Mesenchymal stem cell (in vitro differentiated cells and primary cell): ENCODE results near the gene RIOK3.

ENCODE experiments used
- DNase-seq: peaks from one replicate; pipeline ENCODE4 v3.0.0-alpha.2; 2013
- H2AFZ ChIP-seq: one replicate; pipeline ENCODE4 v1.6.1; 2013; ENCODE audit warnings: low read depth, mild to moderate bottlenecking, control low read depth, inconsistent platforms, low read length, moderate library complexity
- H2AK5ac ChIP-seq: 2 replicates; pipeline ENCODE4 v1.6.1; 2013; ENCODE audit warnings: low read length, moderate library complexity, mild to moderate bottlenecking, inconsistent platforms; ENCODE audit not compliant: severe bottlenecking
- H2BK120ac ChIP-seq: one replicate; pipeline ENCODE4 v1.6.1; 2013; ENCODE audit warnings: low read depth, mild to moderate bottlenecking, inconsistent platforms, low read length, moderate library complexity
- H2BK12ac ChIP-seq, 2 experiments: one replicate each; pipeline ENCODE4 v1.6.1; 2013; ENCODE audit warnings: inconsistent platforms in 2 of 2, low read length in 2 of 2, mild to moderate bottlenecking in 2 of 2, moderate library complexity in 2 of 2, control low read depth in 1 of 2
- H2BK15ac ChIP-seq: one replicate; pipeline ENCODE4 v1.6.1; 2013; ENCODE audit warnings: mild to moderate bottlenecking, low read depth, inconsistent platforms; ENCODE audit not compliant: poor library complexity, severe bottlenecking
- H2BK5ac ChIP-seq: 2 replicates; pipeline ENCODE4 v1.6.1; 2013; ENCODE audit warnings: low read depth, mild to moderate bottlenecking, low read length, control low read depth, inconsistent platforms; ENCODE audit not compliant: poor library complexity, severe bottlenecking
- H3K14ac ChIP-seq, 2 experiments: one replicate each; pipeline ENCODE4 v1.6.1; 2013; ENCODE audit warnings: inconsistent platforms in 2 of 2, low read length in 2 of 2, control low read depth in 1 of 2, mild to moderate bottlenecking in 1 of 2, moderate library complexity in 1 of 2
- H3K18ac ChIP-seq, 2 experiments: one replicate each; pipeline ENCODE4 v1.6.1; 2013; ENCODE audit warnings: inconsistent platforms in 2 of 2, low read length in 2 of 2, control low read depth in 1 of 2, low read depth in 1 of 2, mild to moderate bottlenecking in 1 of 2
- H3K23ac ChIP-seq, 2 experiments: one replicate each; pipeline ENCODE4 v1.6.1; 2013; ENCODE audit warnings: inconsistent platforms in 2 of 2, low read length in 2 of 2, mild to moderate bottlenecking in 2 of 2, moderate library complexity in 2 of 2, control low read depth in 1 of 2
- H3K27ac ChIP-seq: 2 replicates; pipeline ENCODE4 v1.5.1; 2013; ENCODE audit warnings: mild to moderate bottlenecking, moderate library complexity, low read length, control low read depth, inconsistent platforms; ENCODE audit not compliant: poor library complexity, severe bottlenecking
- H3K27me3 ChIP-seq, 2 experiments: 2 replicates each; pipeline versions ENCODE4 v1.6.1 to v1.7.0; 2013; ENCODE audit warnings: low read length in 2 of 2, mild to moderate bottlenecking in 2 of 2, moderate library complexity in 2 of 2, control low read depth in 1 of 2, inconsistent platforms in 1 of 2; ENCODE audit not compliant: control insufficient read depth in 1 of 2, insufficient read depth in 1 of 2
- H3K36me3 ChIP-seq, 2 experiments: 2 replicates each; pipeline versions ENCODE4 v1.6.1 to v1.7.0; 2013; ENCODE audit warnings: low read length in 2 of 2, control low read depth in 1 of 2, inconsistent platforms in 1 of 2, low read depth in 1 of 2, mild to moderate bottlenecking in 1 of 2; ENCODE audit not compliant: insufficient read depth in 2 of 2, control insufficient read depth in 1 of 2
- H3K4ac ChIP-seq, 2 experiments: one replicate each; pipeline ENCODE4 v1.6.1; 2013; ENCODE audit warnings: inconsistent platforms in 2 of 2, low read length in 2 of 2, mild to moderate bottlenecking in 2 of 2, moderate library complexity in 2 of 2, control low read depth in 1 of 2, low read depth in 1 of 2
- H3K4me1 ChIP-seq: 2 replicates; pipeline ENCODE4 v1.6.1; 2013; ENCODE audit warnings: low read depth, low read length, control low read depth; ENCODE audit not compliant: control insufficient read depth, insufficient read depth
- H3K4me2 ChIP-seq: 2 replicates; pipeline ENCODE4 v1.6.1; 2013; ENCODE audit warnings: low read length, mild to moderate bottlenecking, inconsistent platforms; ENCODE audit not compliant: poor library complexity, severe bottlenecking
- H3K4me3 ChIP-seq, 2 experiments: 2 replicates each; pipeline versions ENCODE4 v1.5.1 to v1.7.0; 2013; ENCODE audit warnings: low read length in 2 of 2, mild to moderate bottlenecking in 2 of 2, control low read depth in 1 of 2, low read depth in 1 of 2; ENCODE audit not compliant: insufficient read depth in 1 of 2
- H3K79me1 ChIP-seq: replicated peaks from 2 replicates; pipeline ENCODE4 v1.6.1; 2013; ENCODE audit warnings: mild to moderate bottlenecking, control low read depth, low read length, inconsistent platforms; ENCODE audit not compliant: poor library complexity, severe bottlenecking
- H3K9ac ChIP-seq: 2 replicates; pipeline ENCODE4 v1.7.0; 2013; ENCODE audit warnings: mild to moderate bottlenecking, low read length, moderate library complexity
- H3K9me3 ChIP-seq: 2 replicates; pipeline ENCODE4 v1.7.0; 2013; ENCODE audit warnings: mild to moderate bottlenecking, low read length; ENCODE audit not compliant: control insufficient read depth
- H4K8ac ChIP-seq: one replicate; pipeline ENCODE4 v1.6.1; 2013; ENCODE audit warnings: inconsistent platforms, mild to moderate bottlenecking, low read length, moderate library complexity
- H4K91ac ChIP-seq: one replicate; pipeline ENCODE4 v1.6.1; 2013; ENCODE audit warnings: mild to moderate bottlenecking, low read length, inconsistent platforms
- WGBS: methylation state at CpG from one replicate; pipeline ENCODE4 v1.1.7; 2013; ENCODE audit warnings: mixed read lengths; 5-methylcytosine and 5-hydroxymethylcytosine counted together

Gene RIOK3

GRCh38 chr18:23502516-23503037 is 49.5 kb downstream of the RIOK3 start:
- no peaks in the 10 kb centered on the region for H3K9me3 ChIP-seq
- H3K27ac ChIP-seq, result peak overlapping the region; percentile 20
- H2BK12ac ChIP-seq, result no peak overlapping the region
- H3K14ac ChIP-seq, result no peak overlapping the region
- peak overlapping the region; percentile 90 for H3K4me2 ChIP-seq
- H3K36me3 ChIP-seq, result peaks cover 0 to 20% of the 10 kb centered on the region in 2 experiments
- no peak for DNase-seq
- no peak overlapping the region for H2BK15ac ChIP-seq
- peak overlapping the region; percentile 59 for H2BK5ac ChIP-seq
- peak overlapping the region; percentile 85 for H2AFZ ChIP-seq
- H3K9ac ChIP-seq, result peak overlapping the region; percentile 93
- WGBS, result 36% methylated on average over 6 of the region's 6 CpGs
- H3K27me3 ChIP-seq, result no peaks in the 10 kb centered on the region
- peak overlapping the region; percentile 52 to 95 for H3K18ac ChIP-seq
- H3K79me1 ChIP-seq, result peaks cover 20% of the 10 kb centered on the region
- peak overlapping the region; percentile 75 to 89 for H3K4me3 ChIP-seq
- H2BK120ac ChIP-seq, result no peak overlapping the region
- H2AK5ac ChIP-seq, result no peak overlapping the region
- peaks cover 3% of the 10 kb centered on the region for H3K4me1 ChIP-seq
- H4K91ac ChIP-seq, result peak overlapping the region; percentile 2
- peak overlapping the region in 1 of 2 experiments; percentile 76 for H3K4ac ChIP-seq
- peak overlapping the region; percentile 89 for H4K8ac ChIP-seq
- no peak overlapping the region for H3K23ac ChIP-seq

GRCh38 chr18:23503038-23503962 is 50.2 kb downstream of the RIOK3 start, which contains the start of gene RMC1:
Gene RMC1 (plus strand): TSS chr18:23503511. CDS start chr18:23503619, 108 bp downstream.
- Histone ChIP-seq H3K36me3 (peaks cover 4 to 28% of the 10 kb centered on the region in 2 experiments), H3K79me1 (peaks cover 25% of the 10 kb centered on the region), H3K9me3 (no peaks in the 10 kb centered on the region), H2BK12ac (peak within 1 kb of the TSS in 1 of 2 experiments; percentile 37), H3K18ac (peak within 1 kb of the TSS; percentile 64 to 95), H4K8ac (peak within 1 kb of the TSS; percentile 89), H2AFZ (peak within 1 kb of the TSS; percentile 98), H3K9ac (peak within 1 kb of the TSS; percentile 93), H2BK15ac (no peak within 1 kb of the TSS), H3K4me3 (peak within 1 kb of the TSS; percentile 91 to 96), H2BK5ac (peak within 1 kb of the TSS; percentile 59), H3K4ac (peak within 1 kb of the TSS; percentile 66 to 76), H4K91ac (peak within 1 kb of the TSS; percentile 48), H2AK5ac (no peak within 1 kb of the TSS), H3K27me3 (no peaks in the 10 kb centered on the region), H3K23ac (peak within 1 kb of the TSS in 1 of 2 experiments; percentile 6), H3K27ac (peak within 1 kb of the TSS; percentile 20), H3K4me2 (peak within 1 kb of the TSS; percentile 90), H3K4me1 (peaks cover 3% of the 10 kb centered on the region), H3K14ac (peak within 1 kb of the TSS in 1 of 2 experiments; percentile 96), H2BK120ac (peak within 1 kb of the TSS; percentile 66)
- peak; percentile 93 for DNase-seq
- under 1% methylated on average over 78 of the region's 110 CpGs for WGBS

- no peak overlapping the region for H2AK5ac ChIP-seq
- peak overlapping the region; percentile 66 to 73 for H3K4ac ChIP-seq
- no peak overlapping the region for H4K91ac ChIP-seq
- peak overlapping the region; percentile 3 for H4K8ac ChIP-seq
- peaks cover 30% of the 10 kb centered on the region for H3K79me1 ChIP-seq
- peak overlapping the region; percentile 98 for H2AFZ ChIP-seq
- H2BK12ac ChIP-seq, result no peak overlapping the region
- peak overlapping the region; percentile 91 to 96 for H3K4me3 ChIP-seq
- peak overlapping the region in 1 of 2 experiments; percentile 6 for H3K23ac ChIP-seq
- no peaks in the 10 kb centered on the region for H3K27me3 ChIP-seq
- peak overlapping the region; percentile 64 to 94 for H3K18ac ChIP-seq
- peak overlapping the region in 1 of 2 experiments; percentile 96 for H3K14ac ChIP-seq
- no peaks in the 10 kb centered on the region for H3K9me3 ChIP-seq
- no peak overlapping the region for H2BK120ac ChIP-seq
- H3K4me2 ChIP-seq, result peak overlapping the region; percentile 82
- DNase-seq, result peak; percentile 30
- peaks cover 8 to 34% of the 10 kb centered on the region in 2 experiments for H3K36me3 ChIP-seq
- H3K27ac ChIP-seq, result no peak overlapping the region
- H3K9ac ChIP-seq, result peak overlapping the region; percentile 93
- WGBS, result 10% methylated on average over 21 of the region's 21 CpGs
- no peak overlapping the region for H2BK5ac ChIP-seq
- H3K4me1 ChIP-seq, result peaks cover 2% of the 10 kb centered on the region
- H2BK15ac ChIP-seq, result no peak overlapping the region
Observed at GRCh38 chr18:23503963-23504344, 50.9 kb downstream of the RIOK3 start.

GRCh38 chr18:23504720-23505119 is 51.6 kb downstream of the RIOK3 start:
- Histone ChIP-seq H3K23ac (no peak overlapping the region), H3K14ac (no peak overlapping the region), H4K91ac (no peak overlapping the region), H2AK5ac (no peak overlapping the region), H3K4ac (no peak overlapping the region), H2BK120ac (no peak overlapping the region), H2BK12ac (no peak overlapping the region), H2AFZ (no peak overlapping the region), H3K9ac (peak overlapping the region; percentile 93), H3K27me3 (no peaks in the 10 kb centered on the region), H3K18ac (no peak overlapping the region), H3K4me1 (peaks cover 2% of the 10 kb centered on the region), H2BK5ac (no peak overlapping the region), H3K27ac (no peak overlapping the region), H2BK15ac (no peak overlapping the region), H3K9me3 (no peaks in the 10 kb centered on the region), H3K36me3 (peaks cover 13 to 39% of the 10 kb centered on the region in 2 experiments), H3K4me2 (peak overlapping the region; percentile 82), H3K79me1 (peaks cover 33% of the 10 kb centered on the region), H3K4me3 (peak overlapping the region in 1 of 2 experiments; percentile 96), H4K8ac (no peak overlapping the region)
- WGBS, result 96% methylated on average over 3 of the region's 3 CpGs
- no peak for DNase-seq
